ENCODE data around the gene UBE2O.

DNA sequence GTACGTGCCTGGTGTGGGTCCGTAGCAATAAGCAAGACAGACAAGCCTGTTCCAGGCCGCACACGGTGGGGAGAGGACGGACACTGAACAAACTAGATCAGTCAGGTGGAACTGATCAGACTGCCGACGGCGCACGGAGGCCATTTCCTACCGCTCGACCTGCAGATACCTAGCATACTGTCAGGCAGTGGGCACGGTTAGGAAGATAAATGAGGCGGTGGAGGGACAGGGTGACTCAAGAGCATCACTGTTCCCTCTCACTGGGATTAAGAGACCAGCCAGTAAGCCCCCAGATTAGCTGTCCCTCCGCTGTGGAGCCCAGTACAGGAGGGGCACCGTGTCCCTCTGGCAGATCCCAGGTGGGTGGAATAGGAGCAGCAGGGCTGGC, 19.3 kb upstream of the UBE2O start:
- no peak for TF ChIP-seq POLR2AphosphoS5 (IDR thresholded peaks at IDR 0.05)
- TF ChIP-seq, protein P1, sequence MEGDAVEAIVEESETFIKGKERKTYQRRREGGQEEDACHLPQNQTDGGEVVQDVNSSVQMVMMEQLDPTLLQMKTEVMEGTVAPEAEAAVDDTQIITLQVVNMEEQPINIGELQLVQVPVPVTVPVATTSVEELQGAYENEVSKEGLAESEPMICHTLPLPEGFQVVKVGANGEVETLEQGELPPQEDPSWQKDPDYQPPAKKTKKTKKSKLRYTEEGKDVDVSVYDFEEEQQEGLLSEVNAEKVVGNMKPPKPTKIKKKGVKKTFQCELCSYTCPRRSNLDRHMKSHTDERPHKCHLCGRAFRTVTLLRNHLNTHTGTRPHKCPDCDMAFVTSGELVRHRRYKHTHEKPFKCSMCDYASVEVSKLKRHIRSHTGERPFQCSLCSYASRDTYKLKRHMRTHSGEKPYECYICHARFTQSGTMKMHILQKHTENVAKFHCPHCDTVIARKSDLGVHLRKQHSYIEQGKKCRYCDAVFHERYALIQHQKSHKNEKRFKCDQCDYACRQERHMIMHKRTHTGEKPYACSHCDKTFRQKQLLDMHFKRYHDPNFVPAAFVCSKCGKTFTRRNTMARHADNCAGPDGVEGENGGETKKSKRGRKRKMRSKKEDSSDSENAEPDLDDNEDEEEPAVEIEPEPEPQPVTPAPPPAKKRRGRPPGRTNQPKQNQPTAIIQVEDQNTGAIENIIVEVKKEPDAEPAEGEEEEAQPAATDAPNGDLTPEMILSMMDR (IDR thresholded peaks at IDR 0.05), result no peak

Measured in upper lobe of left lung (tissue), 4 donors.